Measurements from ENCODE around the gene GLDC. TPM values are rescaled to one million over a fixed set of nuclear protein-coding genes. Genes with fewer than 3 reads are reported as not detected.
"Not testable (repeated sequence)": the region's sequence is repeated elsewhere in the genome, so short reads cannot be mapped to it uniquely, and the experiment has no call there.

The GLDC gene
- total RNA-seq, 8 experiments from 2014 or later: 0.76 to 58.7 (median 26.8) TPM

DNA sequence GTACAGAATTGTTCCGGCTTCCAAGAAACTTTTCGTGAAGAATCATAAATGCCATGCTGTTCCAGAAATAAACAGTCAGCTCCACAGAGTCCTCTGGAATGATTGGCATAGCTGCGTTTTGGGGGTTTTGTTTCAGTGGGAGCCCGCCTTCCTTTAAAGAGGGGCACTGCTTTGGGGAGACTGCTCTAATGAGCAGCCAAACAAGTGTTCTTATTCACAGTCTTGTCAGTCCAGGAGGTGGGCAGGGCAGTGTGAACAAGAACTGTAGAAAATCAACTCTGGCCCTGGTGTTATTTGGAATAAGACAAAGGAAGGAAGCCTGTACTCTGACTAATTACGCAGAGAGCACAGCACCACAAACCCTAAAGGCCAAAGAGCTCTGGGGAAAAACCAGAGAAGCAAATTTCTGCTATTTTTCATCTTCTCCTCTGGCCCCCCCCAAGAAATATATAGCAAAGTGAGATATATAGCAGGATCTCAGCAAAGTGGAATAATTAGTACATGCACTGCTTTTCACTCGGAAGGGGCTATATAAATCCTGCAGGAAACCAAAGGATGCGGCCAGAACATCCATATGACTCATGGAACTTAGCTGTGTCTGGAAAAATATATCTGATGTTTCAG, 92.9 kb downstream of the GLDC start:
- WGBS, 10 experiments: 64 to 97% (median 87%) methylated on average over 1 to 7 of the region's 7 CpGs; no CpG with 5 or more reads in 3 of the 10 experiments
- H3K4me3 ChIP-seq: no peak overlapping the region
- H3K27ac ChIP-seq: no peak overlapping the region
- no peak for ATAC-seq (replicated peaks in 6 of 8)
- H3K4me1 ChIP-seq (replicated peaks in 1 of 2): peaks cover 17 to 24% of the 10 kb centered on the region in 2 donors
- in situ Hi-C loops (cut with MboI; ENCODE audit: low pct_unique_long_range_greater_than_20kb in 2 of 9, low sequenced_read_pairs in 9 of 9, unreplicated experiment in 9 of 9): loop anchor here in 2 of 9 experiments (25.0 kb wide), 1 partner anchor 190 kb away; no protein-coding TSS in a partner anchor

DNA sequence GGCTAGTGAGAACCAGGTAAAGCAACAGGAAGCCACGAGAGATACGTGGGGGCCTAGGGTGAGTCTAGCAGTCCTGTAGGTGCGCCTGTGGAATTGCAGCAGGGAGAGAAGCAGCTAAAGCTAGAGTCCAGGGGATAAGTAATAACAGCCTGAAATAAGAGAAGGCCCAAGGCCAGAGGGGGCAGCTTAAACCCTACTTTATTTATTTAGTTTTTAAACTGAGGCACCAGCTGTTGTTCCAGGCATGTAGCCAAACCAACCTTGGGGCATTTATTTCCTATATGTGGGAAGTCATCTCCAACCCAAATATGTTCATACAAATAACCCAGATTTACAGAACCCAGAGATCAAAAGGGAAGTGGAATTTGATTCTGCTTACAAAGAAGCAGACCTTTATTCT, 93.5 kb downstream of the GLDC start:
- ATAC-seq (replicated peaks in 6 of 8): peak in 1 of 8 experiments; percentile 90
- in situ Hi-C loops (cut with MboI; ENCODE audit: low pct_unique_long_range_greater_than_20kb in 2 of 9, low sequenced_read_pairs in 9 of 9, unreplicated experiment in 9 of 9): loop anchor here in 2 of 9 experiments (25.0 kb wide), 1 partner anchor 190 kb away; no protein-coding TSS in a partner anchor
- 83 to 100% (median 92%) methylated on average over 1 to 3 of the region's 3 CpGs; no CpG with 5 or more reads in 4 of the 10 experiments for WGBS, 10 experiments
- H3K4me1 ChIP-seq (replicated peaks in 1 of 2): peaks cover 15 to 21% of the 10 kb centered on the region in 2 donors
- no peak overlapping the region for H3K27ac ChIP-seq
- no peak overlapping the region for H3K4me3 ChIP-seq

DNA sequence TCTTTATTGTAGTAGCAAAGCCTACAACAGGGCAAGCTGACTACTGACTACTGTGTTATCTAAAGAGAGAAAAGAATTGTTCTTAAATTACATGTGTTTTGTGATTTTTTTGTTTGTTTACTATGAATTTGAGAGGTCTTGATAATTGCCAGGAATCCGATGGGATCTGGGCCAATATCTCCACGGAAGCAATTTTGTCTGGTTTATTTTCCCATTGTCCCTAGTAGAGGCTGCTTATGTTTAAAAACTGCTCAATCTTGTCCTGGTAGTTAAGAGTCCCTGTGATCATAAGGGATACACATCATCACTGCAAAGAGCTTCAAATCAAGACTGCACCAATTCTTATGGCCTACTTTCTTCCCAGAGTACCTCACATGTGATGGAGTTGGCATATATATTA, 94.4 kb downstream of the GLDC start:
- in situ Hi-C loops (cut with MboI; ENCODE audit: low pct_unique_long_range_greater_than_20kb in 2 of 9, low sequenced_read_pairs in 9 of 9, unreplicated experiment in 9 of 9): loop anchor here in 2 of 9 experiments (25.0 kb wide), 1 partner anchor 189 kb away; no protein-coding TSS in a partner anchor
- H3K27ac ChIP-seq: no peak overlapping the region
- 69 to 100% (median 93%) methylated on average over 1 to 2 of the region's 2 CpGs; no CpG with 5 or more reads in 3 of the 10 experiments for WGBS, 10 experiments
- H3K4me1 ChIP-seq (replicated peaks in 1 of 2): peaks cover 15 to 21% of the 10 kb centered on the region in 2 donors
- no peak overlapping the region for H3K4me3 ChIP-seq
- ATAC-seq (replicated peaks in 6 of 8): no peak

DNA sequence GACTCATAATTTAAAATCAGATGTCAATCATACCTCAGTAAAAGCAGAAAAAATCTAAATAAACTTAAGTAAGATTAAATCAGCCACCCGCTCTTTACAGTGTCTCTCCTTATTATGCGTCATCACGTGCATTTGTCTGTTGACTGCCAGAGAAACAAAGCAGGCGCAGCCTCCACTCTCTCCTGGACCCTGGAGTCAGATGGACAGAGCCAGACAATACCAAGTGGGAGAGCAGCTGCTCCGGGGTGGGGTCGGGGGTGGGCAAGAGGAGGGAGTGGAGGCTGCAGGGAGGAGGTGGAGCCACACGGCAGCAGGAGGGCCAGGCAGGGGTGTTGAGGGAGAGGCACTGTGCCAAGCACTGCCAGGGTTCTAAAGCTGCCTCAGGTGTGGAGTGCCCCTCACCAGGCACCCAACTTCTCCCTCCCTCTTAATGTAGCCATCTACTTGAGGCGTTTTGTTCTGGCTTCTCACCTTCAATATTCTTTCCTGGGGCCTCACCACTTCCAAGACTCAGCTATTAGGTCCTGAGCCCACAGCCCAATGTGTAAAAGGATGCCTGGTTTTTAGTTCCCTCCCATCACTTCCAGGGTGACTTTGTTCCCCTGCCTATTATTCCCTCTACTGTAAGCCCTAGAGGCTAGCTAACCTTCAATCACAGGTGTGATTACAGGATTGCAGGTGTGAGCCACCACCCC, 96.3 kb downstream of the GLDC start:
- ATAC-seq (replicated peaks in 6 of 8): peak in 5 of 8 experiments; percentile 96 to 97 (median 97)
- Histone ChIP-seq H3K27ac (peak overlapping the region; percentile 24 to 40), H3K4me3 (peak overlapping the region in 1 of 5 donors; percentile 6), H3K4me1 (replicated peaks in 1 of 2) (peaks cover 15 to 21% of the 10 kb centered on the region in 2 donors)
- 29 to 80% (median 45%) methylated on average over 1 to 3 of the region's 8 CpGs; no CpG with 5 or more reads in 4 of the 10 experiments for WGBS, 10 experiments
- in situ Hi-C loops (cut with MboI; ENCODE audit: low pct_unique_long_range_greater_than_20kb in 2 of 9, low sequenced_read_pairs in 9 of 9, unreplicated experiment in 9 of 9): no loop called here

DNA sequence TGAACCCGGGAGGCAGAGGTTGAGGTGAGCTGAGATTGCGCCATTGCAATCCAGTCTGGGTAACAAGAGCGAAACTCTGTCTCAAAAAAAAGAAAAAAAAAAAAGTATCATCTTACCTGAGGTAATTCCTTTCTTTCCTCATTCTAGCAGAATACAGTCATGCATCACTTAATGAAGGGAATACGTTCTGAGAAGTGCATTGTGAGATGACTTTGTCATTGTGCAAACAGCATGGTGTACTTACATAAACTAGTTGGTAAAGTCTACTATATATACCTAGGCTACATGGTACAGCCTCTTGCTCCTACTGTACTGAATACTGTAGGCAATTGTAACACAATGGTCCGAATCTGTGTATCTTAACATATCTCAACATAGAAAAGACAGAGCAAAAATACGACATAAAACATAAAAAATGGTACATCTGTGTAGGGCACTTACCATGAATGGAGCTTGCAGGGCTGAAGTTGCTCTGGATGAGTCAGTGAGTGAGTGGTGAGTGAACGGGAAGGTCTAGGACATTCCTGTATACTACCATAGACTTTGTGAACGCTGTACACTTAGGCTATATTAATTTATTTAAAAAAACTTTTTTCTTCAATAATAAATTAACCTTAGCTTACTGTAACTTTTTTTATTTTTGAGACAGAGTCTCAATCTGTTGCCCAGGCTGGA, 100.4 kb downstream of the GLDC start:
- no peak overlapping the region for H3K4me3 ChIP-seq
- H3K27ac ChIP-seq: no peak overlapping the region
- 60 to 100% (median 91%) methylated on average over 1 to 7 of the region's 8 CpGs for WGBS, 10 experiments
- peaks cover 15 to 21% of the 10 kb centered on the region in 2 donors for H3K4me1 ChIP-seq (replicated peaks in 1 of 2)
- in situ Hi-C loops (cut with MboI; ENCODE audit: low pct_unique_long_range_greater_than_20kb in 2 of 9, low sequenced_read_pairs in 9 of 9, unreplicated experiment in 9 of 9): no loop called here
- ATAC-seq (replicated peaks in 6 of 8): no peak

DNA sequence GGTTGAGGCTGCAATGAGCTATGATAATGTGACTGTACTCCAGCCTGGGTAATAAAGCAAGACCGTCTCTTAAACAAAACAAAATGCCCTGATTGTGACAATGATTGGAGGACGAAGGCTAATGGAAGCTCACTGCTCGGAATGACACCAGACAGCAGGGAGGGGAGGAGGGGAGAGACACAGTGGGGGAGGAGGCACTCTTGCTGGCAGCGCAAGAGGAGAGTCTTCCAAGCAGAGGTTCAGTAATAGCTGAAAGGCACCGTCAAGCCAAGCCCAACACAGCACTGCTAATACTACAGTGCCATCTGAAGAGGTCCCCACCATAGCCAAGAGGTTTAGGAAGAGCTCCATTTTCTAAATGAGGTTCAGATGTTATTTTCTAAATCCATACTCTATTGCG, 102.3 kb downstream of the GLDC start:
- in situ Hi-C loops (cut with MboI; ENCODE audit: low pct_unique_long_range_greater_than_20kb in 2 of 9, low sequenced_read_pairs in 9 of 9, unreplicated experiment in 9 of 9): no loop called here
- H3K4me1 ChIP-seq (replicated peaks in 1 of 2): peaks cover under 1 to 3% of the 10 kb centered on the region in 2 donors
- peak in 4 of 8 experiments; percentile 20 to 52 (median 26) for ATAC-seq (replicated peaks in 6 of 8)
- no peak overlapping the region for H3K27ac ChIP-seq
- 20 to 100% (median 88%) methylated on average over 1 to 3 of the region's 6 CpGs; no CpG with 5 or more reads in 4 of the 10 experiments for WGBS, 10 experiments
- no peak overlapping the region for H3K4me3 ChIP-seq

DNA sequence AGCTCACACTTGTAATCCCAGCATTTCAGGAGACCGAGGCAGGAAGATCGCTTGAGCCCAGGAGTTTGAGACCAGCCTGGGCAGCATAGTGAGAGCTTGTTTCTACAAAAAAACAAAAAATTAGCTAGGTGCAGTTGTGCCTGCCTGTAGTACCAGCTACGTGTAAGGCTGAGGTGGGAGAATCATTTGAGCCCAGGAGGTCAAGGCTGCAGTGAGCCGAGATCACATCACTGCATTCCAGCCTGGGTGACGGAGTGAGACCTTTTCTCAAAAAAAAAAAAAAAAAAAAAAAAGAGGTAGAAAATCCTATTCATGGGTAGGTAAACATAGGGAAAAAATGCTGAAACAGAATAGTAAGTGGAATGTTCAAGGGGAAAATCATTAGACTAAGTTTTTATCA, 102.9 kb downstream of the GLDC start:
- WGBS, 10 experiments: 67 to 100% (median 89%) methylated on average over 1 to 5 of the region's 5 CpGs
- ATAC-seq (replicated peaks in 6 of 8); in situ Hi-C loops (cut with MboI; ENCODE audit: low pct_unique_long_range_greater_than_20kb in 2 of 9, low sequenced_read_pairs in 9 of 9, unreplicated experiment in 9 of 9); H3K27ac ChIP-seq; H3K4me1 ChIP-seq (replicated peaks in 1 of 2); H3K4me3 ChIP-seq: not testable (repeated sequence)

DNA sequence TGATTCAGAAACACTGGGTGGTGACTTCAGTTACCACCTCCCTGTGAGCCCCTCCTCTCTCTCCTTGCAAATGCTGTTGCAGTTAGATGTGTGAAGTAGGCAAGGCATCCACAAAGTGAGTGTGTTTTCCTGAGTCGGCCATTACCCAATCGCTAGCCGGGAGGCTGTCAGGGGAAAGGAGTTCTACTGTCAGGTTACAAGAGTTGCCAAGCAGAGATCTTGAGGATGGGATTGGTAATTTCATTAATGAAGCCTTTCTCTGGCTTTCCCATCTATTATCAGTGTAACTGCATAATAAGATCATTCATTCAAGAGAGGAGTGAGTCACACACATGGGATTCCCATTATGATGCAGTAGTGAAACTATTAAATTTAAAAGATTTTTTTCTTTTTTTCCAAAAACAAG, 106.9 kb downstream of the GLDC start:
- no peak overlapping the region for H3K4me3 ChIP-seq
- no peak overlapping the region for H3K27ac ChIP-seq
- ATAC-seq (replicated peaks in 6 of 8): peak in 7 of 8 experiments; percentile 80 to 97 (median 89)
- no peaks in the 10 kb centered on the region for H3K4me1 ChIP-seq (replicated peaks in 1 of 2)
- in situ Hi-C loops (cut with MboI; ENCODE audit: low pct_unique_long_range_greater_than_20kb in 2 of 9, low sequenced_read_pairs in 9 of 9, unreplicated experiment in 9 of 9): no loop called here
- WGBS, 10 experiments: 24 to 100% (median 86%) methylated on average over 1 to 3 of the region's 3 CpGs; no CpG with 5 or more reads in 4 of the 10 experiments

DNA sequence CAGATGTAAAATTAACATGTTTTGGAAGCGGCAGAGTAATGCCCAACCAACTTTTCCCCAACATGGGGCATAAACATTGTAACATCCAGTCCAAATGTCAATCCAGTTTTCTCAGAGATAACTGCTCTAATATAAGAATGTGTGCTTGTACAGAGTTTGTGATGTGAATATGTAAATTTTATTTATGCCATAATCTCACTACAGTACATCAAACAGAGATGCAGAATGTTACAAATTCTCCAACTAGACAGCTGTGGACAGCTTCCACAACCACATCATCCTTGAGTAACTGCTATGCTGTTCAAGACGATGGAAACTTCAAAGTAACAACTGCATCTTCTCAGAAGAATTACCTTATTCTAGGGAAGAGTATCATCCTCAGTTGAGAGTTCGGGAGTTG, 109.9 kb downstream of the GLDC start:
- no peak overlapping the region for H3K27ac ChIP-seq
- H3K4me3 ChIP-seq: no peak overlapping the region
- ATAC-seq (replicated peaks in 6 of 8): peak in 3 of 8 experiments; percentile 72 to 85 (median 81)
- 13 to 100% (median 90%) methylated on average over 1 to 3 of the region's 3 CpGs; no CpG with 5 or more reads in 1 of the 10 experiments for WGBS, 10 experiments
- no peaks in the 10 kb centered on the region for H3K4me1 ChIP-seq (replicated peaks in 1 of 2)
- in situ Hi-C loops (cut with MboI; ENCODE audit: low pct_unique_long_range_greater_than_20kb in 2 of 9, low sequenced_read_pairs in 9 of 9, unreplicated experiment in 9 of 9): no loop called here

DNA sequence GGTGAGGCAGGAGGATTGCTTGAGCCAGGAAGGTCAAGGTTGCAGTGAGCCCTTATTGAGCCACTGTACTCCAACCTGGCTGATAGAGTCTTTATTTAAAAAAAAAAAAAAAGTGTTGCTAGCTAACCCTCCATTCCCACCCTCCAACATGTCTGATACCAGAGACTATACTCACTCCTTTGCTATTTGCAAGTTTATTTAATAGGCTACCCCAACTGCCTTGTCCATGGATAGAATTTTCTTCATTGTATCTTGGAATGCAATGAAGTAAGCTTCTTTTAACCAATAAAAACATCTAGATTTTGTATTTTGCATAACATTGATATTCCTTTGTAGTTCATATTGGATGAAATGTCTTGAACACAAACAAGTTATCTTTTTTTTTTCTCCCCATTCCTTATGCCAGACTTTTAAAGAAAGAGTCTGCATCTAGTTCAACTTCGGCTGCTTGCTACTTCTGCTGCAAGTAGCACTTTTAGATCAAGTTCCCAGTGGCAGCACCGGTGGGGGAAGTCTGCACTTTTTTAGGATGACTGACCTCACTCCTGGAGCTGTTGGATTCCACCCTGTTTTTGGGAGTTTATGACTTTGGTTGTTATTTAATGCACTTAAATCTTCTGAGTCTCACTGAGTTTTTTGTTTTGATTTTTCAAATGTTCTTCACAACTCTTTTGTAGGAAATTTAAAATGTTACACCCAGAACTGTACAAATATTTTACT, 120.0 kb downstream of the GLDC start:
- in situ Hi-C loops (cut with MboI; ENCODE audit: low pct_unique_long_range_greater_than_20kb in 2 of 9, low sequenced_read_pairs in 9 of 9, unreplicated experiment in 9 of 9): no loop called here
- WGBS, 10 experiments: 10 to 93% (median 60%) methylated on average over 1 to 2 of the region's 2 CpGs; no CpG with 5 or more reads in 1 of the 10 experiments
- ATAC-seq (replicated peaks in 6 of 8): no peak
- Histone ChIP-seq H3K27ac (no peak overlapping the region), H3K4me1 (replicated peaks in 1 of 2) (no peaks in the 10 kb centered on the region), H3K4me3 (no peak overlapping the region)

DNA sequence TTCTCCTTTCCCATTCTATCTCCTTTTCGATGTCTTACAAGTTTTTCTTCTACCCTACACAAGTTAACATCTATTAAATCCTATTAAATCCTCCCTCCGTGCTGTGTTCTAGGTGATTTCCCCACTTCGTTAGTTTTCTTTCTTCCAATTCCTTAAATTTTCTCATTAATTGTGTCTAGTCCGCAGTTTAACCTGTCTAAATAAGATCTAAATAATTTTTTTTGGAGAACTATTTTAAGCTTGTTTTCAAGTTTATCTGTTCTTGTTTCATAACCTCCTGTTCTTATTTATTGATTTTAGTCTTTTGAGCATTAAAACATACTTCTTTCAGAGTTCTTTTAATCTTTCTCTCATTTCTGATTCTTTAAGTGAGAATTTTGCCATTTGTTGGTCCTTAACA, 123.3 kb downstream of the GLDC start:
- no peak for ATAC-seq (replicated peaks in 6 of 8)
- in situ Hi-C loops (cut with MboI; ENCODE audit: low pct_unique_long_range_greater_than_20kb in 2 of 9, low sequenced_read_pairs in 9 of 9, unreplicated experiment in 9 of 9): no loop called here
- Histone ChIP-seq H3K4me3 (no peak overlapping the region), H3K4me1 (replicated peaks in 1 of 2) (no peaks in the 10 kb centered on the region), H3K27ac (no peak overlapping the region)
- WGBS, 10 experiments: 84 to 98% (median 95%) methylated on average over 3 to 4 of the region's 4 CpGs

DNA sequence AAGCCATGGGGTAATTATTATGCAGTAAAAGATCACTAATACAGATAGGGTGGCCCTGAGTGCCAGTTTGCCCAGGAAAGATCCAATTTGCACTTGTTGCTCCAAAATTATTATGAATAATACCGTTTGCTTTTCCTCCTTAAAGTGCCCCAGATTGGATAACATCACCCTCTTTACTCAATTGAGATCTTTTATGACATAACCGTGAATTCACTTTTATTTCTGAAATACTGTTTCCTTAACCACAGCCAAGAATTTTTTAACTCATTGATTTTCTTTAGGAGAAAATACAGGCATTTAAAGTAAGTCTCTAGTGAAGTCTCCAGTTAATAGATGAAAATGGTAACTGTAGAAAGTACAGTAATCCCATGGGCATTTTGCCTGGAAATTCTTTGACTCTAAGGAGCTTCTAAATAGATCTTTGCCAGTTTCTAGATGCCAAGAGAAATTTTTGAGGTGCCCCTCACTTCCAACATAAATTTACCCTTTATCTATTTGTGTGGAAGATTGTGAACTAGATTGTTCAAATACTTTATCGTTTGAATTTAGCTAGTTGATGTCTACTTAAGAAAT, 133.4 kb downstream of the GLDC start:
- H3K27ac ChIP-seq: no peak overlapping the region
- in situ Hi-C loops (cut with MboI; ENCODE audit: low pct_unique_long_range_greater_than_20kb in 2 of 9, low sequenced_read_pairs in 9 of 9, unreplicated experiment in 9 of 9): no loop called here
- ATAC-seq (replicated peaks in 6 of 8): no peak
- WGBS, 10 experiments: 67 to 100% (median 89%) methylated on average over 1 to 3 of the region's 3 CpGs
- no peak overlapping the region for H3K4me3 ChIP-seq
- no peaks in the 10 kb centered on the region for H3K4me1 ChIP-seq (replicated peaks in 1 of 2)
